ENCODE results near the gene SPPL2B. TPM values are rescaled to one million over a fixed set of nuclear protein-coding genes. Genes with fewer than 3 reads are reported as not detected.

Gene SPPL2B
- total and polyA plus RNA-seq, 9 of the 15 experiments (the other 6 are each of a cell fraction or from before 2014, with no cell fraction given), result 0.20 to 81.2 (median 15.1) TPM

DNA sequence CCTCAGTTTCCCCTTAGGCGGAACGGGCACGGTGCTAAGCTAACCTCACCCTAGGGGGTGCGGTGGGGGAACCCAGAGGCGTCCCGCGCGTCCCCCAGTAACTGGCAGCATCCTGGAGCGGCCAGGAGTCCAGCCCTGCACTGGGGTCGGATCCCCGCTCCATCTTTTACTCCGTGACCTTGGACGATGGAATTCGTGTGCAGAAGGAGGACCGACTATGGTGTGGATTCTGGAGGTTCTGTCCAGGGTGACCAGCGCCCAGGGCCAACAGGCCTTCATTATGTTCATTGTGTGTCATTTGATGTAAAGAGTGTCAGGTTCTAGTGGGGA is 630 bp downstream of the SPPL2B start (continued):
- TF ChIP-seq, protein P1, sequence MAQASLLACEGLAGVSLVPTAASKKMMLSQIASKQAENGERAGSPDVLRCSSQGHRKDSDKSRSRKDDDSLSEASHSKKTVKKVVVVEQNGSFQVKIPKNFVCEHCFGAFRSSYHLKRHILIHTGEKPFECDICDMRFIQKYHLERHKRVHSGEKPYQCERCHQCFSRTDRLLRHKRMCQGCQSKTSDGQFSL (CRISPR knock-in tag; IDR thresholded peaks at IDR 0.05), result 0 out of 2 replicates have a peak, but pooled peaks have one; percentile 9
- TF ChIP-seq, protein P1 (tag; IDR thresholded peaks at IDR 0.05), result no peak
- no peak for TF ChIP-seq REST (IDR thresholded peaks at IDR 0.05; ENCODE audit: borderline replicate concordance)
- TF ChIP-seq REST (CRISPR knock-in tag; IDR thresholded peaks at IDR 0.05; ENCODE audit: low read depth), result no peak
- no peak for TF ChIP-seq CUX1 (CRISPR knock-in tag; IDR thresholded peaks at IDR 0.05)
- no peak for TF ChIP-seq HSF4 (CRISPR knock-in tag; IDR thresholded peaks at IDR 0.05; ENCODE audit: borderline replicate concordance)
- TF ChIP-seq SMAD3 (CRISPR knock-in tag; conservative IDR thresholded peaks at IDR 0.05), result no peak

Data from K562 (cell line).